Measurements from ENCODE around the gene SEC14L2. TPM values are rescaled to one million over a fixed set of nuclear protein-coding genes. Genes with fewer than 3 reads are reported as not detected.

SEC14L2 gene
- total RNA-seq, 1 experiment from 2014 or later = 8.2 TPM

- no peak within 1 kb of the TSS for H4K91ac ChIP-seq (ENCODE audit: insufficient read length, low read depth, low read length)
- no peak within 1 kb of the TSS for H3K18ac ChIP-seq (ENCODE audit: insufficient read length, low read depth, low read length)
- no peak for DNase-seq
- H4K8ac ChIP-seq (replicated peaks; ENCODE audit: insufficient read length, low read depth, low read length) = no peak within 1 kb of the TSS
- no peaks in the 10 kb centered on the region for H3K79me1 ChIP-seq (ENCODE audit: insufficient read depth, low read depth, low read length, poor library complexity, severe bottlenecking)
- Mint-ChIP-seq H3K4me1 (peaks cover 4 to 8% of the 10 kb centered on the region in 2 experiments; a peak in 3 of 4 replicates), H3K9me3 (no peaks in the 10 kb centered on the region; a peak in 1 of 5 replicates), H3K36me3 (ENCODE audit: insufficient read depth in 1 of 3, low read depth in 3 of 3) (no peaks in the 10 kb centered on the region), H3K27me3 (ENCODE audit: low read depth) (peaks cover 32% of the 10 kb centered on the region), H3K4me3 (no peak within 1 kb of the TSS), H3K27ac (peak within 1 kb of the TSS in 1 of 3 experiments; percentile 31; a peak in 1 of 7 replicates)
- no peak within 1 kb of the TSS for H2BK12ac ChIP-seq (ENCODE audit: insufficient read length, low read depth, low read length)
- no peak within 1 kb of the TSS for H4K5ac ChIP-seq (ENCODE audit: insufficient read length, low read depth, low read length)
- H3K4ac ChIP-seq (ENCODE audit: low read depth, low read length) = no peak within 1 kb of the TSS
- H2BK120ac ChIP-seq (ENCODE audit: low read depth, low read length, poor library complexity, severe bottlenecking) = no peak within 1 kb of the TSS
- H3T11ph ChIP-seq (ENCODE audit: low read length) = no peak within 1 kb of the TSS
- no peaks in the 10 kb centered on the region for H4K20me1 ChIP-seq (ENCODE audit: control insufficient read depth, insufficient read depth, insufficient read length)
- no peak within 1 kb of the TSS for H3K56ac ChIP-seq (ENCODE audit: insufficient read length, low read depth, low read length)
- H3K14ac ChIP-seq (ENCODE audit: insufficient read depth, low read length) = no peak within 1 kb of the TSS
- no peak within 1 kb of the TSS for H2BK20ac ChIP-seq (ENCODE audit: low read depth, low read length, poor library complexity, severe bottlenecking)
- no peak within 1 kb of the TSS for H2BK5ac ChIP-seq (ENCODE audit: insufficient read length, low read length)
- H3K79me2 ChIP-seq (ENCODE audit: insufficient read depth, low read length) = no peaks in the 10 kb centered on the region
- no peaks in the 10 kb centered on the region for H3K4me1 ChIP-seq (ENCODE audit: insufficient read depth, low read length)
- TF ChIP-seq CTCF (conservative IDR thresholded peaks at IDR 0.05) = no peak
- no CpG with 5 or more reads among the region's 13 CpGs for WGBS (ENCODE audit: extremely low coverage, insufficient read length, low lambda C conversion rate)
- no peaks in the 10 kb centered on the region for H3K23me2 ChIP-seq (ENCODE audit: insufficient read length, low read depth, low read length, poor library complexity, severe bottlenecking)
- no peaks in the 10 kb centered on the region for H3K9me3 ChIP-seq (ENCODE audit: control insufficient read depth, low read depth, low read length)
- no peaks in the 10 kb centered on the region for H3K27me3 ChIP-seq (ENCODE audit: insufficient read depth, low read length)
- no peak within 1 kb of the TSS for H2BK15ac ChIP-seq (ENCODE audit: low read depth, low read length)
- no peak within 1 kb of the TSS for H3K9ac ChIP-seq (ENCODE audit: extremely low read depth, insufficient read length, low read length)
- no peak within 1 kb of the TSS for H2AFZ ChIP-seq (ENCODE audit: low read length)
- H3K23ac ChIP-seq (ENCODE audit: insufficient read length, low read depth, low read length) = no peak within 1 kb of the TSS
- no peak within 1 kb of the TSS for H3K4me2 ChIP-seq (ENCODE audit: insufficient read depth, insufficient read length, low read length)
- no peak within 1 kb of the TSS for H3K27ac ChIP-seq (ENCODE audit: insufficient read length, low read depth, low read length)
- H2AK5ac ChIP-seq (ENCODE audit: insufficient read length, low read length) = no peak within 1 kb of the TSS
Measured at GRCh38 chr22:30471616-30472318, 74.9 kb downstream of the SEC14L2 start, which contains the start of gene SEC14L3. TSS of gene SEC14L3 (minus strand) at chr22:30472017. CDS start at chr22:30471958, 59 bp downstream.
